Measurements from ENCODE around the gene SLC16A10.
"Not testable (repeated sequence)": the region's sequence is repeated elsewhere in the genome, so short reads cannot be mapped to it uniquely, and the experiment has no call there.

SLC16A10 gene

DNA sequence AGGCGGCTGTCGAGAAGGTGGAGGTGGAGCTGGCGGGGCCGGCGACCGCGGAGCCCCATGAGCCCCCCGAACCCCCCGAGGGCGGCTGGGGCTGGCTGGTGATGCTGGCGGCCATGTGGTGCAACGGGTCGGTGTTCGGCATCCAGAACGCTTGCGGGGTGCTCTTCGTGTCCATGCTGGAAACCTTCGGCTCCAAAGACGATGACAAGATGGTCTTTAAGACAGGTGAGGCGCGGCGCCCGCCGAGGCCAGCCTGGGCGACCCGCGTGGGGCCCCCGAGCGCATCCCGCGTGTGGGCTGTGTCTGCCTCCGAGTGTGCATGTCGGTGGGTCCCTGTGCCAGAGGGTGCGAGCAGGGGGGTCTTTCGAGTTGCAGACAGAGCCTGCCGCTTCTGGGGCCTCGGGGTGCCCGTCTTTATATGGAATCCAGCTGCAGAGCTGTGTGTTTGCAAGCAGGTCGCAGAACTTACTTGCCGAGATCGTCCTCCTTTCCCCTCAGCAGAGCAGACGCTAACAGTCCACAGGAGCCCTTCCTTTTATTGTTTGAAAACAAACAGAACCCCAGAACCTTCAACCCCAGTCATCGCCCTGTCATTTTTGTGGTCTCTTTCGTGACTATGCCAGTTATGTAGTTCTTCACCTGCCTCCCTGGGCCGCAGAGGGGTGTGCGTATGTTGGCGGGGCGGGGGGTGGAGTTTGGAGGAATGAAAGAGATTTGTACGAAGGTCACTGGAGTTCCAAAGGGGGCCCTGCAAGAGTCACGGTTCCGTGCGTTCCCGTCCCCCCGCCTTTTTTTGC, 766 bp downstream of the SLC16A10 start:
- DNase-seq (ENCODE audit: low read depth) = peak; percentile 9

GRCh38 chr6:111088668-111089003, 1.3 kb downstream of the SLC16A10 start:
- no peak for DNase-seq (ENCODE audit: low read depth)

DNA sequence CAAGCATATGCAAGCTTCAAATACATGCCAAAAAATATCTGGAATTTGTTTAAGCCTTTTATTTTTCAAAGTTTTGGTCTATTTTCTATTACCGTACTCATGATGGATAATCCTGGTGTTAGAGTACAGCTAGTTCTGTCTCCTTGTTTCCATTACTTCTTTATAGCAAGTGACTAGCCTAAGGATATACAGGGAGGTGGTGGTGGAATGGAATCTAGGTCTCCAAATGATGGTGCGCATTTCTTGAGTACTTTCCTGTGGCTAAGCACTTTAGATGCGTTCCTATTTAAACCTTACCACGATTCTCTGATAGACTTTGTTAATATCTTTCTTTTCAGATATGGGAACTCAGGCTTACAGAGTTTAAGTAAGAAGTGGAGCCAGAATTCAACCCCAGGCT, 3.5 kb downstream of the SLC16A10 start:
- DNase-seq (ENCODE audit: low read depth) = no peak

DNA sequence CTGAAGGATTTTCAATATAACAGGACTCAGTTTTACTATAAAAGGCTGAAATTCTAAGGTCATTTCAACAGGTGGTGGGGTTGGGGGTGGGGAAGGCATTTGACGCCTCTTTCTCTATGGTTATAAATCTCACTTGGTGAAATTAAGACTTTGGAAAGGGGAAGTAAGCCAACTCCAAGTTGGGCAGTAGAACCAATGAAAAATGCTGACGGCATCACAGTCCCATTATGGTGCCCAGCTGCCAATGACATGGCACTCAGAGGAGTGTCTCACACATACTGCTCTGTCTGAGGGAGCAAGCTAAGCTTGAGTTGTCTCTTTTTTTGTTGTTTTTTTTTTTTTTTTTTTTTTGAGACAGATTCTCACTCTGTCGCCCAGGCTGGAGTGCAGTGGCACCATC, 4.7 kb downstream of the SLC16A10 start:
- DNase-seq (ENCODE audit: low read depth) = no peak

- DNase-seq (ENCODE audit: low read depth) = not testable (repeated sequence)
Observed at GRCh38 chr6:111095488-111095887, 8.2 kb downstream of the SLC16A10 start.

DNA sequence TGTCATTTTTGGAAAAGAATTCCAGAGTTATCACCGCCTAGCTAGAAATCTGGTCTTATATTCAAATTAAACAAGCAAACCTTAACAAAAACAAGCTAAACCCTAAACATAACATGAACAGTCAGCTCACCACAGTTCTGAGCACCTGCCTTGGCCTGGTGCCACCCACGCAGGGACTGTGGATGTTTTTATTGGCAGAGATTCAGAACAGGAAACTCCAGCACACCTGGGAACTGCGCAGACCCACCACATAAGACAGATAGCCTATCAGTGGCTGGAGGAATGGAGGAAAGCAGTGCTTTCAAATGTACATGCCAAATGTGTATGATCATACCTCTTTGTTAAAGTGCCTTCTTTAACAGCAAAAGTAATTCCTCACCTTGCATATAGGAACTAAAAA, 8.9 kb downstream of the SLC16A10 start:
- no peak for DNase-seq (ENCODE audit: low read depth)

DNA sequence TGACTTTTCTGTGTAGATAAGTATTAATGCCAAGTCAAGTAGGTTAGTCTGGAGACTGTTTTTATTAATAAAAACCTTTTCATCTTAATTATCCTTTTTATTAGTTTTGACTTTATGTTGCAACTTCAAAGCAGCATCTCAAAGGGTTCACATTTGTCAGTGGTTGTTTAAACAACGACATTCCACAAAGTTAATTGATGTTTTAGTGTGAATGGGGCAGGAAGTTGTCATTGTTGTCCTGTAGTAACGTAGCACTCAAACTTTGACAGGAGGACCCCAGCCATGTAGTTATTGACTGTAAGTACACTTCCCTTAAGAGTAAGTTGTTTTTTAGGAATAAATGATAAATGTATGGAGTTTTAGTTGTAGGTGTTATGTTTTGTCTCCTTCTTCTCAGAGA, 11.3 kb downstream of the SLC16A10 start:
- DNase-seq (ENCODE audit: low read depth) = no peak

DNA sequence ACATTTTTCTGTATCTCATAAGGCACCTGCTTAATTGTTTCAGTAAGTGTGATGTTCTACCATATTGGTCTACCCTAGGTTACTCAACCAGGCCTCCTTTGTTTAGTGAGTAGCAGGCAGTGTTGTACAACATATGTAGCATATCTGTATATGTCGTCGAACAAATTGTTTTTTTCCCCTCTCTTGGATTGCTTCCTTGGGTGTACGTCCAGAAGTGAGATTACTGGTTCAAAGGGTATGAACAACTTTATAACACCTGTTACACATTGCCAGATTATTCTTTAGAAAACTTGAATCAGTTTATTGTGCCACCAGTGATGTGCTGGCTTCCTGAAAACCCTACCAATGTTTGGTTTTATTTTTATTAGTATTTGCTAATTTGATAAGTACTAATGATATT, 14.7 kb downstream of the SLC16A10 start:
- DNase-seq (ENCODE audit: low read depth) = no peak

- DNase-seq (ENCODE audit: low read depth) = peak; percentile 54
Observed at GRCh38 chr6:111105578-111105977, 18.3 kb downstream of the SLC16A10 start.

- DNase-seq (ENCODE audit: low read depth) = no peak
Observed at GRCh38 chr6:111107589-111107988, 20.3 kb downstream of the SLC16A10 start.

DNA sequence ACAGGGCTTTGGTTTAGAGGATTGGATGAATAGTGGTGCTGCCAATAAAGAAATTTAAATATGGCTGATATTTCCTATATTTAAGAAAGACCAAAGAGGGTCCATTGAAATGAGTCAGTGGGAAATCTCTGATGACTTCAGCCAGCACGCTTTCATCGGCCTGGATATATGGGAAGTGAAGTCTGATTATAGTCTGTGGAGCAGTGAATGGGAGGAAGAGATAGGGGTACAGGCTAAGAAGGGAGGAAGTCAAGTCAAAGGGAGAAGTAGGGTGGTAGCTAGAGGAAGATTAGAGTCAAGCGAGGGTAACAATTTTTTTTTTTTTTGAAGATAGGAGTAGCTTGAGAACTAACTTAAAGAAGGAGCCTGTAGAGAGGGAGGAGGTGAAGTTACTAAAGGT, 22.7 kb downstream of the SLC16A10 start:
- DNase-seq (ENCODE audit: low read depth) = no peak

- DNase-seq (ENCODE audit: low read depth) = peak; percentile 67
Observed at GRCh38 chr6:111113336-111114086, 26.2 kb downstream of the SLC16A10 start.

DNA sequence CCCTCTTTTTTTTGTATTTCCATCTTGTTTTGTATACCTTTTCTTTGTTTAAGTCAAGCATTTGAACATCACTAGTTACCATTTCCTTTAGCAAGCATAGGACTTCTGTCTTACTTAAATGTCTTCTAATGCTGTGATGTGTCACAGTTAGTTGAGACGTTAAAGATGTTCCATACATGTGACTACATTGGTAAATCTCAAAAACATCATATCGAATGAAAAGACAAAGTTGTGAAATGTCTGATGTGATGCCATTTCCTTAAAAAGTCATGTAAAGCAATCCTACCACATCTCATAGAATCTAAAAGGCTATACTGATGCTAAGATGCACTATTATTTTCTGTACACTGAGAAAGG, 26.8 kb downstream of the SLC16A10 start:
- peak; percentile 33 for DNase-seq (ENCODE audit: low read depth)

GRCh38 chr6:111114482-111114881, 27.2 kb downstream of the SLC16A10 start:
- DNase-seq (ENCODE audit: low read depth) = no peak

DNA sequence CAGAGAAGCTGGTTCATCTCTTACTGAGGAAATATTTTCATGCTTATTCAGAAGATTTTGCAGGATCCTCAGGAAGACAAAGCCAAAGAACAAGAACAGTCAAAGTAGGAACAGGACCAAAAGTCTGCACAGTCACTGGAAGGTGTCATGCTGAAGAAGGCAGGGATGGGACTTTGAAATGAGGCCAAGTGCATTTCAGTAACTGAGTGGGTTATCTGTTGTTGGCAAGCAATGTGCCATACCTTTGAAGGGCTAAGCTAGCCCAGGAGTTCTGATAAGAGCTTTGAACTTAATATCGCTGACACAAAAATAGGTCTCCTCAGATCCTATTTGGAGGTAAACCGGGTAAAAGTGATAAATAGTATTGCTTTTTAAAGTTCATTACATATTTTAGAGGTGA, 31.5 kb downstream of the SLC16A10 start:
- DNase-seq (ENCODE audit: low read depth) = no peak

GRCh38 chr6:111119571-111120329, 32.4 kb downstream of the SLC16A10 start:
- peak; percentile 80 for DNase-seq (ENCODE audit: low read depth)

DNA sequence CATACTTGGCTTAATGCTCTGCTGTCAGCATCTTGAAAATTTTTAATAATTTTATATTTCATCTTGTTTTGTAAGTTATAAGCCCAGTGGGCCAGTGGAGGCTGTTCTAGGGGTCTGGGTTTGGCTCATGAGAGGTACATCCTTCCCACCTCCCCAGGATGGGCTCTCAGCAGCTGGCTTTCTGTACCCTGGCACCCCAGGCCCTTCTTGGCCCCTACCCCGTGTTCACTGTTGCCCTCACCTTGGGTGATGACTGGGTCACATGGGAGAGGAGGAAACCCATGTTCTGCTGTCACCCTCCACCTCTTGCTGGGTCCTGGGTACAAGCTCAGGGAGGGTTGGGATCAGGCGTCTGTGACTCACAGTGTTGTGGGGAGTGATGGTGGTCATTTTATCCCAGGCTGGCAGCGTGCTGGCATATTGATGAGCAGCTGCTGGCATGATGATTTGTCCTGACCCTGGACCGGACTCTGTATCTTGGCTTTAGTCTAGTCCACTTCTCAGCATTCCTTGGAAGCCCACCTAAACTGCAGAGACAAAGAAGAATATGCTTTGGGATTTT, 34.6 kb downstream of the SLC16A10 start:
- DNase-seq (ENCODE audit: low read depth) = no peak

GRCh38 chr6:111122458-111123286, 35.4 kb downstream of the SLC16A10 start:
- DNase-seq (ENCODE audit: low read depth) = no peak

DNA sequence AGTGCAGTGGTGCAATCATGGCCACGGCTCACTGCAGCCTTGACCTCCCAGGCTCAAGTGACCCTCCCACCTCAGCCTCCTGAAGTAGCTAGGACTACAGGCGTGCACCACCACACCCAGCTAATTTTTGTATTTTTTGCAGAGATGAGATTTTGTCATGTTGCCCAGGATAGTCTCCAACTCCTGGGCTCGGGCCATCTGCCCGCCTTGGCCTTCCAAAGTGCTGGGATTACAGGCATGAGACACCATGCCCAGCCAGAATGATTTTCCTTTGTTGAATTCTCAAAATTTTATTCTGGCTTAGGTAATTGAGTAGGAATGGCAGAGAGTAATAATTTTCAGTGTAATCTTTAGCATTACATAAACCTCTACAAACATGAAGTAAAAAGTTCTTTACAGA, 37.1 kb downstream of the SLC16A10 start:
- no peak for DNase-seq (ENCODE audit: low read depth)

GRCh38 chr6:111129013-111129412, 41.7 kb downstream of the SLC16A10 start:
- no peak for DNase-seq (ENCODE audit: low read depth)

- not testable (repeated sequence) for DNase-seq (ENCODE audit: low read depth)
Observed at GRCh38 chr6:111131018-111131417, 43.7 kb downstream of the SLC16A10 start.

DNA sequence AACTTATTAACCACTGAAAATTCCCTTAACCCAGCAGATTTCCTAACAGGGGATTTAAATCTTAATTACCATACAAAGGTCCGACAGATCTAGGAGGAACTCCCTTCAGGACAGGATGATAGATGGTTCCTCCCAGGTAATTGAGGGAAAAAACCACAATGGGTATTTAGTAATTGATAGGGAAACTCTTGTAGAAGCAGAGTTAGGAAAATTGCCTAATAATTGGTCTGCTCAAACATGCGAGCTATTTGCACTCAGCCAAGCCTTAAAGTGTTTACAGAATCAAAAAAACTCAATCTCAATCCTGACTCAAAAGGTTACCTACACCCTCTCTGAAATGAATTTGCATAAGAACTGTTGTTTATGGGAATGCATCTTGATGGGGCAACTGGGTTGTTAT, 45.4 kb downstream of the SLC16A10 start:
- peak; percentile 31 for DNase-seq (ENCODE audit: low read depth)

All from amniotic epithelial cell (primary cell).